IMR-90 (cell line): Measurements from ENCODE around the gene DRD3. TPM values are rescaled to one million over a fixed set of nuclear protein-coding genes. Genes with fewer than 3 reads are reported as not detected.

Source experiments
- ATAC-seq: fragments of 200-7000 bp; cut with Tn5 transposase; 2 replicates; pipeline ENCODE4 v1.9.1; 2020; ENCODE audit warnings: low read depth, mild to moderate bottlenecking, moderate library complexity
- BruUV-seq: library from RNA; stranded (reverse); fragments of 400-500 nt; replicated peaks from 2 replicates; lab custom pipeline; 2021; lab: Mats Ljungman, UMichigan
- CTCF ChIA-PET: fragments of 300-600 bp; formaldehyde crosslinking; extraction: SDS; loops from one replicate; lab custom pipeline; 2021; ENCODE audit warnings: antibody characterized with exemption; lab: Yijun Ruan, JAX
- POLR2A ChIA-PET: fragments of 300-600 bp; sonication (Branson Sonifier 250); formaldehyde crosslinking; loops from one replicate; lab custom pipeline; 2022; ENCODE audit warnings: antibody characterized with exemption; ENCODE audit not compliant: unreplicated experiment; lab: Charles Lee
- DNase-seq: peaks from one replicate; pipeline ENCODE4 v3.0.0; 2013
- H2AFZ ChIP-seq: replicated peaks from 2 replicates; pipeline ENCODE3; 2013; ENCODE audit warnings: low read length, mild to moderate bottlenecking; ENCODE audit not compliant: poor library complexity
- H2AK5ac ChIP-seq: 2 replicates; pipeline ENCODE4 v1.6.1; 2013; ENCODE audit warnings: low read depth, low read length, inconsistent platforms
- H2AK9ac ChIP-seq: replicated peaks from 2 replicates; pipeline ENCODE3; 2013; ENCODE audit warnings: mild to moderate bottlenecking, low read depth, low read length, moderate library complexity; ENCODE audit not compliant: poor library complexity
- H2BK120ac ChIP-seq: 2 replicates; pipeline ENCODE4 v1.6.1; 2013; ENCODE audit warnings: low read depth, low read length, inconsistent platforms
- H2BK15ac ChIP-seq: 3 replicates; pipeline ENCODE4 v1.6.1; 2013; ENCODE audit warnings: low read depth, low read length, inconsistent platforms
- H2BK20ac ChIP-seq: 2 replicates; pipeline ENCODE4 v1.6.1; 2013; ENCODE audit warnings: low read depth, mild to moderate bottlenecking, inconsistent platforms, low read length, moderate library complexity
- H2BK5ac ChIP-seq: 2 replicates; pipeline ENCODE4 v1.6.1; 2013; ENCODE audit warnings: mild to moderate bottlenecking, low read depth, low read length, inconsistent platforms; ENCODE audit not compliant: poor library complexity, severe bottlenecking
- H3K14ac ChIP-seq: replicated peaks from 2 replicates; pipeline ENCODE4 v1.6.1; 2013; ENCODE audit warnings: low read depth, low read length, inconsistent platforms
- H3K18ac ChIP-seq: 2 replicates; pipeline ENCODE4 v1.6.1; 2013; ENCODE audit warnings: low read depth, low read length, control low read depth
- H3K23ac ChIP-seq: 2 replicates; pipeline ENCODE4 v1.6.1; 2013; ENCODE audit warnings: low read depth, low read length, inconsistent platforms
- H3K27ac ChIP-seq: 2 replicates; pipeline ENCODE4 v1.5.1; 2013; ENCODE audit warnings: mild to moderate bottlenecking, control low read depth, low read length; ENCODE audit not compliant: insufficient read depth
- H3K27me3 ChIP-seq: 2 replicates; pipeline ENCODE4 v1.6.1; 2013; ENCODE audit warnings: low read length; ENCODE audit not compliant: control insufficient read depth, insufficient read depth
- H3K36me3 ChIP-seq: 2 replicates; pipeline ENCODE4 v1.6.1; 2013; ENCODE audit warnings: low read length, mixed read lengths; ENCODE audit not compliant: control insufficient read depth, insufficient read depth
- H3K4ac ChIP-seq: 2 replicates; pipeline ENCODE4 v1.6.1; 2013; ENCODE audit warnings: low read depth, low read length, inconsistent platforms
- H3K4me1 ChIP-seq: 2 replicates; pipeline ENCODE4 v1.6.1; 2013; ENCODE audit warnings: low read length, mixed read lengths; ENCODE audit not compliant: control insufficient read depth, insufficient read depth
- H3K4me2 ChIP-seq: 2 replicates; pipeline ENCODE4 v1.6.1; 2013; ENCODE audit warnings: low read depth, mild to moderate bottlenecking, control low read depth, low read length, moderate library complexity
- H3K4me3 ChIP-seq: 2 replicates; pipeline ENCODE4 v1.5.1; 2013; ENCODE audit warnings: low read depth, mild to moderate bottlenecking, control low read depth, low read length, moderate library complexity; ENCODE audit not compliant: insufficient read depth
- H3K56ac ChIP-seq: 2 replicates; pipeline ENCODE4 v1.6.1; 2013; ENCODE audit warnings: low read length, inconsistent platforms; ENCODE audit not compliant: insufficient read depth; ENCODE audit errors: extremely low read depth
- H3K79me1 ChIP-seq, 2 experiments: 2 replicates each; pipeline ENCODE4 v1.6.1; 2013; ENCODE audit warnings: low read length in 2 of 2, inconsistent platforms in 1 of 2, low read depth in 1 of 2
- H3K9ac ChIP-seq: 2 replicates; pipeline ENCODE4 v1.6.1; 2013; ENCODE audit warnings: low read depth, low read length, control low read depth
- H3K9me1 ChIP-seq: 2 replicates; pipeline ENCODE4 v1.6.1; 2013; ENCODE audit warnings: low read length, inconsistent platforms; ENCODE audit not compliant: insufficient read depth
- H3K9me3 ChIP-seq: 2 replicates; pipeline ENCODE4 v1.6.1; 2013; ENCODE audit warnings: low read length; ENCODE audit not compliant: control insufficient read depth, insufficient read depth
- H4K20me1 ChIP-seq: 2 replicates; pipeline ENCODE4 v1.6.1; 2013; ENCODE audit warnings: low read length, inconsistent platforms; ENCODE audit not compliant: insufficient read depth
- H4K5ac ChIP-seq: 2 replicates; pipeline ENCODE4 v1.6.1; 2013; ENCODE audit warnings: mild to moderate bottlenecking, low read depth, low read length, control low read depth
- H4K8ac ChIP-seq, 2 experiments: 2 replicates each; pipeline ENCODE4 v1.6.1; 2013; ENCODE audit warnings: low read depth in 2 of 2, low read length in 2 of 2, control low read depth in 1 of 2, inconsistent platforms in 1 of 2
- H4K91ac ChIP-seq: 2 replicates; pipeline ENCODE4 v1.6.1; 2013; ENCODE audit warnings: low read depth, low read length, inconsistent platforms; ENCODE audit not compliant: insufficient read depth
- CHD1 ChIP-seq: IDR thresholded peaks from 2 replicates; pipeline ENCODE4 v1.6.1; 2012; ENCODE audit warnings: low read depth, low read length, improper control_type of control experiment
- CTCF ChIP-seq: conservative IDR thresholded peaks from 2 replicates; pipeline ENCODE4 v1.5.1; 2012; ENCODE audit warnings: mild to moderate bottlenecking, low read depth, low read length, improper control_type of control experiment
- FOS ChIP-seq: fragments of 150-350 bp; IDR thresholded peaks from 2 replicates; pipeline ENCODE4 v1.6.1; 2016; ENCODE audit warnings: low read depth, low read length
- MAZ ChIP-seq: IDR thresholded peaks from 2 replicates; pipeline ENCODE4 v1.6.1; 2012; ENCODE audit warnings: low read depth, mild to moderate bottlenecking, low read length, improper control_type of control experiment, moderate library complexity, borderline replicate concordance
- MXI1 ChIP-seq: IDR thresholded peaks from 2 replicates; pipeline ENCODE4 v1.6.1; 2012; ENCODE audit warnings: low read depth, mild to moderate bottlenecking, low read length, moderate library complexity, borderline replicate concordance
- NFE2L2 ChIP-seq: fragments of 150-350 bp; IDR thresholded peaks from 2 replicates; pipeline ENCODE4 v1.6.1; 2016; ENCODE audit warnings: low read depth, mild to moderate bottlenecking, low read length
- POLR2A ChIP-seq: IDR thresholded peaks from 2 replicates; pipeline ENCODE4 v1.6.1; 2012; ENCODE audit warnings: mild to moderate bottlenecking, low read depth, low read length
- RAD21 ChIP-seq: IDR thresholded peaks from 2 replicates; pipeline ENCODE4 v1.6.1; 2012; ENCODE audit warnings: low read length, improper control_type of control experiment
- RFX5 ChIP-seq: IDR thresholded peaks from 2 replicates; pipeline ENCODE4 v1.8.0; 2012; ENCODE audit warnings: low read depth, mild to moderate bottlenecking, low read length, moderate library complexity
- USF2 ChIP-seq: fragments of 150-350 bp; IDR thresholded peaks from 2 replicates; pipeline ENCODE4 v1.6.1; 2017; ENCODE audit warnings: mild to moderate bottlenecking, antibody characterized with exemption, low read length, low read depth
- WGBS, 2 experiments: methylation state at CpG; one replicate each; pipeline versions ENCODE4 v1.1.5 to v1.1.7; 2013; ENCODE audit warnings: missing lambda C conversion rate in 2 of 2; ENCODE audit not compliant: insufficient read length in 1 of 2; ENCODE audit errors: extremely low coverage in 2 of 2; 5-methylcytosine and 5-hydroxymethylcytosine counted together
- dilution Hi-C: fragments of 300-500 bp; cut with HindIII; formaldehyde crosslinking; loops from one replicate; pipeline ENCODE4 v1.14.3; 2018; ENCODE audit warnings: low sequenced_read_pairs; ENCODE audit not compliant: unreplicated experiment
- in situ Hi-C: fragments of 300-500 bp; cut with MboI; formaldehyde crosslinking; loops from 3 replicates; pipeline ENCODE4 v1.14.3; 2019; ENCODE audit warnings: low sequenced_read_pairs, inconsistent platforms, mixed read lengths
- intact Hi-C: fragments of 100-400 bp; cut with micrococcal nuclease; formaldehyde crosslinking; loops from 2 replicates; pipeline ENCODE4 v1.10.0; 2022
- polyA plus RNA-seq, 3 experiments: library from polyadenylated mRNA; depleted of rRNA; stranded (reverse); fragments of >200 nt; gene quantifications; 2 replicates each; pipeline ENCODE4 v1.2.3, GENCODE V29; 2012; ENCODE audit warnings: low replicate concordance in 1 of 3
- total RNA-seq: library from RNA; depleted of rRNA; stranded (reverse); fragments of >200 nt; gene quantifications from 2 replicates; pipeline ENCODE4 v1.2.3, GENCODE V29; 2012

DRD3 gene
- total and polyA plus RNA-seq, 2 of the 4 experiments (the other 2 are of a cell fraction): not detected

- Histone ChIP-seq H3K9ac (no peak overlapping the region), H3K23ac (no peak overlapping the region), H3K36me3 (no peaks in the 10 kb centered on the region), H2BK5ac (no peak overlapping the region), H3K18ac (no peak overlapping the region), H3K56ac (no peak overlapping the region), H2BK15ac (no peak overlapping the region), H4K91ac (no peak overlapping the region), H4K5ac (no peak overlapping the region), H3K27ac (no peak overlapping the region), H2AK5ac (no peak overlapping the region; the same call in 1 of the 2 replicates), H2BK120ac (no peak overlapping the region), H3K79me1 (no peaks in the 10 kb centered on the region), H4K20me1 (no peaks in the 10 kb centered on the region), H2AK9ac (no peak overlapping the region), H2AFZ (no peak overlapping the region), H2BK20ac (no peak overlapping the region), H3K9me3 (no peaks in the 10 kb centered on the region), H3K14ac (no peak overlapping the region), H3K9me1 (peaks cover 12% of the 10 kb centered on the region), H3K4ac (no peak overlapping the region), H3K4me1 (peaks cover 14% of the 10 kb centered on the region), H3K4me3 (no peak overlapping the region), H3K27me3 (no peaks in the 10 kb centered on the region; the same call in 1 of the 2 replicates), H4K8ac (no peak overlapping the region), H3K4me2 (no peak overlapping the region)
- ATAC-seq: no peak
- in situ Hi-C loops (no loop called here), intact Hi-C loops (no loop called here), dilution Hi-C loops (no loop called here)
- WGBS, 2 experiments: no CpG with 5 or more reads among the region's 1 CpG
- no peak for TF ChIP-seq MXI1
- no peak for TF ChIP-seq CHD1
- TF ChIP-seq NFE2L2: no peak
- TF ChIP-seq FOS: no peak
- no peak for TF ChIP-seq MAZ
- no peak for TF ChIP-seq USF2
- TF ChIP-seq RFX5: no peak
- TF ChIP-seq POLR2A: no peak
- no peak for TF ChIP-seq RAD21
- TF ChIP-seq CTCF: no peak
- no TSS peak for BruUV-seq
- POLR2A ChIA-PET: no interaction called here
- peak; percentile 50 for DNase-seq
- CTCF ChIA-PET: interaction anchor here (1.1 kb wide), 1 partner anchor 211 kb away, joined by 3 read pairs; no protein-coding TSS in a partner anchor
Observed at GRCh38 chr3:114126461-114126860, 52.4 kb downstream of the DRD3 start.
